NCI-H2227 treated with DMSO at 0.1 percent for 48 hours (cell line): ENCODE results near the gene SERPINB4.
A peak's percentile ranks its signal among the peaks of the same experiment; 100 is the strongest.

Experiments
- DNase-seq: peaks from one replicate; lab custom pipeline; 2025; lab: John Stamatoyannopoulos, UW

SERPINB4 gene

GRCh38 chr18:63626431-63626830 is 17.6 kb downstream of the SERPINB4 start:
- no peak for DNase-seq

GRCh38 chr18:63624863-63625262 is 19.2 kb downstream of the SERPINB4 start:
- no peak for DNase-seq

DNA sequence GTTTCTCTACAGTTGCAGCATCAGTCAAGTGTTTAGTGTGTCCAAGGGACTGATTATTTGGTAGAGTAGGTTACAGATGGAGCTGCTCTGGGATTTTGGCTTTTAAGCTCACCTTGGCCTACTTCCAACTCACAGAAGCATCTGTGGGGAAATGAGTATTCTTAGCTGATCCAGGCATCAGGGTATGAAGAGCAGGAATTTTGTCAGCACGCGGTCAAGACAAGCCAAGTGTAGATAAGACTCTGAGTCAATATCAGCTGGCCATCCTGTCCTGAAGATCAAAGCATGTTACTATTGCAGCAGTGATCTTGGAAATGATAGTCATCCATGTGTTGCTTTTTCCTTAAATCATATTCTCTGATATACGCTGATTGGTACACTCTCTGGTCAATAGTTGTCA is 24.4 kb downstream of the SERPINB4 start:
- DNase-seq: no peak

DNA sequence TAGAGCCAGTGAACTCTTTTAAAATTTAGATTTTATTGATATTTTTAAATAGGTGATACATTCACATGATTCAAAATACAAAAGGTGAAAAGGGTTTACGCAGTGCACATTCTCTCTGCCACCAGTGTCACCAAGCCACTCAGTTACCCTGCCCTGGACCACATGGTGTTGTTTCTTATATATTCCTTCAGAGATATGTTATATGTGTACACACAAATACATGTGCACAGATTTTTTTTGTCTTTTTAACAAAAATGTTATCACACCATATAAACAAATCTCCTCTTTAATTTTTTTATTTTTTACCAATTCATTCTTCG is 26.2 kb downstream of the SERPINB4 start:
- DNase-seq: no peak

- peak; percentile 98 for DNase-seq
Observed at GRCh38 chr18:63617049-63617914, 26.8 kb downstream of the SERPINB4 start.

DNA sequence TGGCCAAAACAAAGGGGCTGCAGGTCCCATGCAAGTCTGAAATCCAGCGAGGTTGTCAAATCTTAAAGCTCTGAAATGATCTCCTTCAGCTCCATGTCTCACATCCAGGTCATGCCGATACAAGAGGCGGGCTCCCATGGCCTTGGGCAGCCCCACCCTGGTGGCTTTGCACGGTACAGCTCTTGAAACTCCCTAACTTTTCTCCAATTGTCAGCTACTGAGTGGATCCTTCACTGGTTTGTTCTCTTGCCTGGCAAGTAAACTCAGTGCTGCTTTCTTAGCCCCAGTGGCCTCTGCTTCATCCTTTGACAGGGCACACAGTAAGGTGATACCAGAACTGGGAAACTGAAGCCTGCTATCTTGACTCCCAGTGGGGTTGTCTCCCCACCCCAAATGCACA is 30.6 kb downstream of the SERPINB4 start:
- DNase-seq: no peak

DNA sequence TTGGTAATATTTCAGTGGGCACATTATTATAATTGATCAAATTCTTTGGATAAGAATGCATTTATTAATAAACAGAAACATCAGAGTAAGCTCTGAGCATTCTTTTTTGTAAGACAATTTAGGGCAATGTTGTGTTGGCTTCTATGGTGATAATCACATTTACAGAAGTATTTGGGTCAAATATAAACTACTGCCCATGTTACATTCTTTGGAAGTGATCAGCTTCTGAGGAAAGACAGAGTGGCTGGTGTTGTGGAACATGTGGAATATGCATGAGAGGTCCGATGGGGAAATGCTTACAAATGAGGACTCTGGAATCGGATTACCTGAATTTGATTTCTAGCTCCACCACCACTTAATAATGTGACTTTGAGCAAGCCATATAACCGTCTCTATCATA is 37.5 kb downstream of the SERPINB4 start:
- no peak for DNase-seq

- no peak for DNase-seq
Observed at GRCh38 chr18:63604791-63605567, 39.1 kb downstream of the SERPINB4 start.

DNA sequence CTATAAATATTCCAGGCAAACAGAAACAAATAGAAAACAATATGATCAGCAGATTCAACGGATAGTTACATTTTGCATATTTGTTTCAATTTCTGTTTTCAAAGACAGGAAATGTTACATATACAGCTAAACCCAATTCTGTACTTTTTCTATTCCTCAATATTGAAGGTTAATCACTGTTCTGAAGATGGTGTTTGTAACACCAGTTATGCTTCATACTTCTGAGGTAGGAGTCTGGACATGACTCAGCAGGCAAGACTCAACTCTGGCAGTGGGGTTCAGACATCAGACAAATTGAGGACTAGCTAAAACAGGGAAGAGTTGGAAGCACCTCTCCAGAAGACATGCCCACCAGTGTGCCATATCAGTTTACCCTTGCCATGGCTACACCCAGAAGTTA is 40.3 kb downstream of the SERPINB4 start:
- DNase-seq: no peak

DNA sequence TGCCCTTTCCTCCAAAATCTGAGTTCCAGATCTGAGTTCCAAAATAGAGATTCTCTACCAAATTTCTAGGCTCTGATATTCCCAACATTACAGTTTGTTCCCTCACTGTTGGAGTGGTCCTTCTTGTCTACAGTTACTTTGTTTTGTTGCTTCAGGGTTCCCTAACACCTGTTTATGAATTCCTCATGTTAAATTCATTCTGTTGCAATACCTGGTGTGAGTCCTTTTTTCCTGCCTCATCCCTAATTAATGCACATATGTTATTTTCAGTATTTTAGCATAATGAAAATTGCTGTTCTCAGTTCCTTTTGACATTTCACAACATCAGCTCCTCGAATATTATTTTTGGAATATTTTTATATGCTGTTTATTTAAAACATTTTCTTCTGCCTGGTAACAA is 40.7 kb downstream of the SERPINB4 start:
- no peak for DNase-seq

- no peak for DNase-seq
Observed at GRCh38 chr18:63596964-63597363, 47.1 kb downstream of the SERPINB4 start.

DNA sequence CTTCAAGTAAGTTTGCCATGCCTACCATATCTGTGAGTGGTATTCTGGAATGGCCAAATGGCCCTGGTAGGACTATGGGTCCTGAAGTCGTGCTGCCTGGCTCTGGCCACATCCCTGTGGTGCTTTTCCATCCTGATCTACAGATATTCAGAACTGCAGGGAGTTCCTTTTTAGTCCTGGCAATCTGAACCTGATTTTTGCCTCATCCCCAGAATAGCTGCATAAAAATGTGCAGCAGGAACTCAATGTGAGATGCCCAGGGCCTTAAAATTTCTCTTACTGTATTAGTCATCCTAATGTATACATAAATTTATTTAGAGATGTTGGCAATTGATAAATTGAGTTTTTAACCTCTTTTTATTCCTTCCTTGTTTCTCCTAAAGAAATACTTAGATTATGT is 51.6 kb downstream of the SERPINB4 start:
- DNase-seq: no peak

DNA sequence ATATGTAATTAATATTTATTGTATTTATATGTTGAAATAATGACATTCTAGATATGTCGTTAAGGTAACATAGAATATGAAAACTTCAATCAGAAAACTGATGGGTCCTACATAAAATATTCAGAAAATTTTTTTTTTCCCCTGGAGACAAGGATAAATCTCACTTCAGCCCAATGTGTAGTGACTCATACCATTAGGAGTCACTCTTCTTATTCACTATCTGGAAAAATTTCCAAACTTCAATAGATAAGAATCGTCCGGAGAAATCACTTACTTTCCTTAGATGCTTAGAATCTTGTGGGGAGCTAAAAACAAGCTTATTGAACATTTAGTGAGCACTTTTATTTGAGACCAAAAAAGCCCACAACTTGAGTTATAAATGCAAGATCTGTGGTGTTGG is 52.3 kb downstream of the SERPINB4 start:
- DNase-seq: no peak

GRCh38 chr18:63590966-63591695 is 52.9 kb downstream of the SERPINB4 start:
- no peak for DNase-seq

GRCh38 chr18:63590373-63590772 is 53.7 kb downstream of the SERPINB4 start:
- no peak for DNase-seq

DNA sequence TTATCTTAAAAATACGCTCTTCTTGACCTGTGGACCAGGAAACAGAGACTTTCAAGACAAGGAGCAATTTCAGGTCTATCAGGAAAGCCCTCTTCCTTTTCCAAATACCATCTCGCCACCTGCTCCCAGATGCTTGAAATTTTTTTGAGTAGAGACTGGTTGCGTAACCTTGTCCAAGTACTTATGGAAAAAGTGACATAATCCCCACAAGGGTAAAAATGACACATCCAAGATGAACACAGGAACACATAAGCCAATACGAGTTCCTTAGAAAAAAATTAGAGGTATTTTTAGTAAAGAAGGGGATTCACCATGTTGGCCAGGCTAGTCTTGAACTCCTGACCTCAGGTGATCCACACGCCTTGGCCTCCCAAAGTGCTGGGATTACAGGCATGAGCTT is 55.1 kb downstream of the SERPINB4 start:
- no peak for DNase-seq
